ENCODE data around the gene ARID5A.
A peak's percentile ranks its signal among the peaks of the same experiment; 100 is the strongest.

ARID5A gene

GRCh38 chr2:96536445-96537065, at the start of gene ARID5A:
Gene ARID5A, plus strand, starts transcription at chr2:96536752. Its CDS starts 75 bp downstream, at chr2:96536827.
- TF ChIP-seq CTCF (conservative IDR thresholded peaks at IDR 0.05) (no peak), ZFX (IDR thresholded peaks at IDR 0.05) (no peak)
- H3K27ac ChIP-seq: peak within 1 kb of the TSS; percentile 5; the same call in 1 of the 2 replicates

- no peak overlapping the region for H3K27ac ChIP-seq
- TF ChIP-seq ZFX (IDR thresholded peaks at IDR 0.05) (no peak), CTCF (conservative IDR thresholded peaks at IDR 0.05) (no peak)
Measured at GRCh38 chr2:96489261-96489660, 47.3 kb upstream of the ARID5A start.

- no peak for TF ChIP-seq CTCF (conservative IDR thresholded peaks at IDR 0.05)
- no peak for TF ChIP-seq ZFX (IDR thresholded peaks at IDR 0.05)
- no peak overlapping the region for H3K27ac ChIP-seq
Measured at GRCh38 chr2:96489663-96490062, 46.9 kb upstream of the ARID5A start.

- no peak overlapping the region for H3K27ac ChIP-seq
- no peak for TF ChIP-seq ZFX (IDR thresholded peaks at IDR 0.05)
- TF ChIP-seq CTCF (conservative IDR thresholded peaks at IDR 0.05): no peak
Measured at GRCh38 chr2:96491860-96492497, 44.6 kb upstream of the ARID5A start.

GRCh38 chr2:96493072-96493471, 43.5 kb upstream of the ARID5A start:
- no peak for TF ChIP-seq CTCF (conservative IDR thresholded peaks at IDR 0.05)
- TF ChIP-seq ZFX (IDR thresholded peaks at IDR 0.05): no peak
- H3K27ac ChIP-seq: no peak overlapping the region

- H3K27ac ChIP-seq: no peak overlapping the region
- TF ChIP-seq CTCF (conservative IDR thresholded peaks at IDR 0.05) (no peak), ZFX (IDR thresholded peaks at IDR 0.05) (no peak)
Measured at GRCh38 chr2:96494188-96494587, 42.4 kb upstream of the ARID5A start.

GRCh38 chr2:96495982-96496629, 40.4 kb upstream of the ARID5A start:
- no peak overlapping the region for H3K27ac ChIP-seq
- TF ChIP-seq ZFX (IDR thresholded peaks at IDR 0.05): no peak
- TF ChIP-seq CTCF (conservative IDR thresholded peaks at IDR 0.05): no peak

All from C4-2B (cell line).